HL-60/S4 treated with phorbol 12-myristate 13-acetate at 8.2 ng/mL for 4 days and 3 days (cell line): ENCODE data around the gene TLCD3B.
"Not testable (repeated sequence)": the region's sequence is repeated elsewhere in the genome, so short reads cannot be mapped to it uniquely, and the experiment has no call there.

Experiments
- in situ Hi-C: fragments of 300-500 bp; cut with MboI; formaldehyde crosslinking; loops from 2 replicates; pipeline ENCODE4 v1.15.0; 2022; ENCODE audit warnings: low sequenced_read_pairs

TLCD3B gene

GRCh38 chr16:30028438-30029076, 2.5 kb downstream of the TLCD3B start:
- in situ Hi-C loops, result loop anchor here (25.0 kb wide), 1 partner anchor 341 kb away; the partner anchor contains the start of gene QPRT

- in situ Hi-C loops, result loop anchor here (25.0 kb wide), 1 partner anchor 341 kb away; the partner anchor contains the start of gene QPRT
These were observed 3.3 kb downstream of the TLCD3B start for GRCh38 chr16:30027588-30028437.

GRCh38 chr16:30026449-30026848, 4.6 kb downstream of the TLCD3B start:
- in situ Hi-C loops, result loop anchor here (25.0 kb wide), 1 partner anchor 339 kb away; the partner anchor contains the start of gene QPRT

- in situ Hi-C loops, result loop anchor here (25.0 kb wide), 1 partner anchor 338 kb away; the partner anchor contains the start of gene QPRT
These were observed 5.5 kb downstream of the TLCD3B start for GRCh38 chr16:30025574-30025973.

GRCh38 chr16:30025156-30025555, 5.9 kb downstream of the TLCD3B start:
- in situ Hi-C loops, result loop anchor here (25.0 kb wide), 1 partner anchor 338 kb away; the partner anchor contains the start of gene QPRT

- in situ Hi-C loops, result no loop called here
These were observed 6.6 kb downstream of the TLCD3B start for GRCh38 chr16:30024451-30024850.

- in situ Hi-C loops, result no loop called here
These were observed 7.5 kb downstream of the TLCD3B start for GRCh38 chr16:30023586-30023985.

- in situ Hi-C loops, result no loop called here
These were observed 8.2 kb downstream of the TLCD3B start, which contains the start of gene C16orf92 for GRCh38 chr16:30022887-30023286. TSS of gene C16orf92 (plus strand) at chr16:30023198. CDS start at chr16:30023341, 143 bp downstream.

GRCh38 chr16:30018731-30019158, 12.3 kb downstream of the TLCD3B start:
- in situ Hi-C loops, result no loop called here

- in situ Hi-C loops, result not testable (repeated sequence)
These were observed 13.1 kb downstream of the TLCD3B start for GRCh38 chr16:30017937-30018336.

- in situ Hi-C loops, result no loop called here
These were observed 13.8 kb downstream of the TLCD3B start for GRCh38 chr16:30017277-30017656.

- in situ Hi-C loops, result no loop called here
These were observed 14.4 kb downstream of the TLCD3B start for GRCh38 chr16:30016555-30017276.

- in situ Hi-C loops, result not testable (repeated sequence)
These were observed 15.6 kb downstream of the TLCD3B start for GRCh38 chr16:30015450-30015849.

GRCh38 chr16:30012598-30012997, 18.5 kb downstream of the TLCD3B start:
- in situ Hi-C loops, result not testable (repeated sequence)

- in situ Hi-C loops, result no loop called here
These were observed 19.2 kb downstream of the TLCD3B start for GRCh38 chr16:30011714-30012504.

GRCh38 chr16:30010844-30011713, 20.0 kb downstream of the TLCD3B start, which contains the start of gene DOC2A:
TSS of gene DOC2A (minus strand) at chr16:30011027. CDS start at chr16:30010222, 805 bp downstream.
- in situ Hi-C loops, result no loop called here

GRCh38 chr16:30009990-30010843, 20.9 kb downstream of the TLCD3B start:
- in situ Hi-C loops, result no loop called here
